HepG2 (cell line): ENCODE measurements around the gene OSGIN1. TPM values are rescaled to one million over a fixed set of nuclear protein-coding genes. Genes with fewer than 3 reads are reported as not detected.

ENCODE experiments used
- ATF7 ChIP-seq, 2 experiments: fragments of 450-650 bp in 1 of 2; sonication (generic) in 1 of 2; formaldehyde crosslinking in 1 of 2; IDR thresholded peaks; 2 replicates each; pipeline versions ENCODE4 v1.4.0 to v1.6.1; 2016 to 2020; ENCODE audit warnings: antibody characterized with exemption in 1 of 2, mild to moderate bottlenecking in 1 of 2, missing genetic modification reagents in 1 of 2
- FOXJ3 ChIP-seq: sonication (generic); formaldehyde crosslinking; IDR thresholded peaks from 2 replicates; pipeline ENCODE4 v1.4.0; 2020; ENCODE audit warnings: missing genetic modification reagents, mild to moderate bottlenecking, borderline replicate concordance
- GABPA ChIP-seq, 2 experiments: IDR thresholded peaks; 2 replicates each; pipeline ENCODE4 v1.6.1; 2011 to 2016; ENCODE audit warnings: low read depth in 2 of 2, low read length in 1 of 2, missing biosample characterization in 1 of 2, missing genetic modification characterization in 1 of 2
- HMG20A ChIP-seq: IDR thresholded peaks from 2 replicates; pipeline ENCODE4 v1.6.1; 2016; ENCODE audit warnings: borderline replicate concordance
- ISL2 ChIP-seq: sonication (generic); formaldehyde crosslinking; IDR thresholded peaks from 2 replicates; pipeline ENCODE4 v1.5.0; 2020; ENCODE audit warnings: missing genetic modification reagents
- PLRG1 ChIP-seq: fragments of 450-650 bp; conservative IDR thresholded peaks from 2 replicates; pipeline ENCODE4 v1.6.1; 2016
- RFX3 ChIP-seq: IDR thresholded peaks from 2 replicates; pipeline ENCODE4 v1.6.1; 2016; ENCODE audit warnings: missing biosample characterization, missing genetic modification reagents
- SALL2 ChIP-seq: sonication (generic); formaldehyde crosslinking; IDR thresholded peaks from 2 replicates; pipeline ENCODE4 v1.8.1; 2023; ENCODE audit warnings: mild to moderate bottlenecking, missing genetic modification reagents, inconsistent platforms
- SOX5 ChIP-seq: IDR thresholded peaks from 2 replicates; pipeline ENCODE4 v1.6.1; 2016; ENCODE audit warnings: borderline replicate concordance
- ZNF121 ChIP-seq: sonication (generic); formaldehyde crosslinking; IDR thresholded peaks from 2 replicates; pipeline ENCODE4 v1.5.0; 2020; ENCODE audit warnings: mild to moderate bottlenecking, missing genetic modification reagents
- ZNF329 ChIP-seq: sonication (generic); formaldehyde crosslinking; IDR thresholded peaks from 2 replicates; pipeline ENCODE4 v1.9.0; 2021; ENCODE audit warnings: low read depth, mild to moderate bottlenecking, missing genetic modification reagents
- ZNF367 ChIP-seq: sonication (generic); formaldehyde crosslinking; IDR thresholded peaks from 2 replicates; pipeline ENCODE4 v1.4.0; 2020; ENCODE audit warnings: missing genetic modification reagents, borderline replicate concordance
- ZNF672 ChIP-seq: sonication (generic); formaldehyde crosslinking; IDR thresholded peaks from 2 replicates; pipeline ENCODE4 v1.8.1; 2022; ENCODE audit warnings: missing genetic modification reagents
- ZNF747 ChIP-seq: sonication (generic); formaldehyde crosslinking; IDR thresholded peaks from 2 replicates; pipeline ENCODE4 v1.8.1; 2023; ENCODE audit warnings: missing genetic modification reagents, mild to moderate bottlenecking, borderline replicate concordance
- ZNF772 ChIP-seq: sonication (generic); formaldehyde crosslinking; IDR thresholded peaks from 2 replicates; pipeline ENCODE4 v1.5.0; 2020; ENCODE audit warnings: mild to moderate bottlenecking, missing genetic modification reagents
- polyA plus RNA-seq, 8 experiments: library from polyadenylated mRNA; depleted of rRNA in 3 of 8; stranded (reverse) in 7 of 8; unstranded in 1 of 8; fragments of >200 nt; fragmentation: Illumina TruSeq in 4 of 8; extraction: Trizol in 4 of 8; gene quantifications; 2 replicates each; pipeline versions ENCODE4 v1.2.1 to v1.2.3, GENCODE V29; 2011 to 2016; ENCODE audit warnings: low read depth in 4 of 8, missing spikeins in 1 of 8, mixed read lengths in 1 of 8; ENCODE audit not compliant: insufficient read depth in 1 of 8
- total RNA-seq, 5 experiments: library from RNA; depleted of rRNA; stranded (reverse); fragments of >200 nt; fragmentation: Illumina TruSeq; extraction: Trizol; gene quantifications; 2 replicates each; pipeline ENCODE4 v1.2.3, GENCODE V29; 2016; ENCODE audit warnings: low read depth in 1 of 5
- TF ChIP-seq, protein P1 (sequence below): sonication (generic); formaldehyde crosslinking; IDR thresholded peaks from 2 replicates; pipeline ENCODE4 v1.9.0; 2022; ENCODE audit warnings: missing genetic modification reagents, mild to moderate bottlenecking, borderline replicate concordance
- TF ChIP-seq, protein P2 (sequence below): sonication (generic); formaldehyde crosslinking; IDR thresholded peaks from 2 replicates; pipeline ENCODE4 v1.4.0; 2020; ENCODE audit warnings: missing genetic modification reagents, borderline replicate concordance
- TF ChIP-seq, protein P3 (sequence below): sonication (generic); formaldehyde crosslinking; IDR thresholded peaks from 2 replicates; pipeline ENCODE4 v1.4.0; 2020; ENCODE audit warnings: missing genetic modification reagents

OSGIN1 gene
- total and polyA plus RNA-seq, 2 of the 13 experiments (the other 11 are each of a cell fraction or from before 2014, with no cell fraction given), result 20.5 to 27.1 TPM

DNA sequence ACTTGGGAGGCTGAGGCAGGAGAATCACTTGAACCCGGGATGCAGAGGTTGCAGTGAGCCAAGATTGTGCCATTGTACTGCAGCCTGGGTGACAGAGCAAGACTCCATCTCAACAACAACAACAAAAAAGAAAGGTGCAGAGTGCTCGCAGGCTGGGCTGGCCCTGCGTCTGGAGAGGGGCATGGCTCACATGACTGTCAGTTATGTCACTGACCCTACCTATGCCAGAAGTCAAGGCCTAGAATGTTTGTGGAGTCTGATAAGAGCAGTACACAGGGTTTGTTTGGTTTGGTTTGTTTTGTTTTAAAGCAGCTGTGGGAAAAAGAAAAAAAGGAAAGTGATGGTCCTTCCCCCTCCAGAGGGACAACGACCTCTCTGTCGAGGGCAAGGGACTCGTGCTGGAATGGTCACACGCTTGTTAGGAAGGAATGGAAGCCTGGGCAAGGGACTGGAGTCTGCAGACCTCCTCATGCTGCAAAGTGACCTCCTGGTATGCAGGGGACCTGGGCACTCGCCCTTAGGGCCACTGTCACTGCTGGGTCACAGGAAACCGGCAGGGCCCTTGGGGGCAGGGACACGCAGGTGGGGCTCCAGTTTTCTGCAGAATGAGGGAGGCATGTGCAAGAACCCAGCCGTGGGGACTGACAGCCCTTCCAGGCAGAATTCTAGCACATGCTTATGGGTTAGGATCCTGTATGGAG lies 10.1 kb upstream of the OSGIN1 start (continued):
- TF ChIP-seq ZNF367 (CRISPR knock-in tag) (no peak), ZNF329 (CRISPR knock-in tag) (peak; percentile 78; the same call in 1 of the 2 replicates), ZNF772 (CRISPR knock-in tag) (peak; percentile 98), FOXJ3 (CRISPR knock-in tag) (peak; percentile 100), ISL2 (peak; percentile 97), ZNF747 (CRISPR knock-in tag) (peak; percentile 92; the same call in 1 of the 2 replicates), HMG20A (CRISPR knock-in tag) (peak; percentile 100), GABPA (IDR thresholded peaks at IDR 0.05; ENCODE audit: low read depth, low read length) (no peak), GABPA (CRISPR knock-in tag; IDR thresholded peaks at IDR 0.05; ENCODE audit: low read depth) (peak; percentile 46; the same call in 1 of the 2 replicates), PLRG1 (no peak), ZNF121 (CRISPR knock-in tag) (peak; percentile 75; the same call in 1 of the 2 replicates), SOX5 (CRISPR knock-in tag) (peak; percentile 99), RFX3 (CRISPR knock-in tag) (peak; percentile 41; the same call in 1 of the 2 replicates), ZNF672 (CRISPR knock-in tag) (peak; percentile 55; the same call in 1 of the 2 replicates), ATF7 (IDR thresholded peaks at IDR 0.05) (peak; percentile 41; the same call in 1 of the 2 replicates), ATF7 (CRISPR knock-in tag; IDR thresholded peaks at IDR 0.05) (peak; percentile 72), SALL2 (CRISPR knock-in tag) (no peak; the same call in 1 of the 2 replicates)
- TF ChIP-seq, protein P1, sequence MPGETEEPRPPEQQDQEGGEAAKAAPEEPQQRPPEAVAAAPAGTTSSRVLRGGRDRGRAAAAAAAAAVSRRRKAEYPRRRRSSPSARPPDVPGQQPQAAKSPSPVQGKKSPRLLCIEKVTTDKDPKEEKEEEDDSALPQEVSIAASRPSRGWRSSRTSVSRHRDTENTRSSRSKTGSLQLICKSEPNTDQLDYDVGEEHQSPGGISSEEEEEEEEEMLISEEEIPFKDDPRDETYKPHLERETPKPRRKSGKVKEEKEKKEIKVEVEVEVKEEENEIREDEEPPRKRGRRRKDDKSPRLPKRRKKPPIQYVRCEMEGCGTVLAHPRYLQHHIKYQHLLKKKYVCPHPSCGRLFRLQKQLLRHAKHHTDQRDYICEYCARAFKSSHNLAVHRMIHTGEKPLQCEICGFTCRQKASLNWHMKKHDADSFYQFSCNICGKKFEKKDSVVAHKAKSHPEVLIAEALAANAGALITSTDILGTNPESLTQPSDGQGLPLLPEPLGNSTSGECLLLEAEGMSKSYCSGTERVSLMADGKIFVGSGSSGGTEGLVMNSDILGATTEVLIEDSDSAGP (CRISPR knock-in tag), result peak; percentile 94
- TF ChIP-seq, protein P2, sequence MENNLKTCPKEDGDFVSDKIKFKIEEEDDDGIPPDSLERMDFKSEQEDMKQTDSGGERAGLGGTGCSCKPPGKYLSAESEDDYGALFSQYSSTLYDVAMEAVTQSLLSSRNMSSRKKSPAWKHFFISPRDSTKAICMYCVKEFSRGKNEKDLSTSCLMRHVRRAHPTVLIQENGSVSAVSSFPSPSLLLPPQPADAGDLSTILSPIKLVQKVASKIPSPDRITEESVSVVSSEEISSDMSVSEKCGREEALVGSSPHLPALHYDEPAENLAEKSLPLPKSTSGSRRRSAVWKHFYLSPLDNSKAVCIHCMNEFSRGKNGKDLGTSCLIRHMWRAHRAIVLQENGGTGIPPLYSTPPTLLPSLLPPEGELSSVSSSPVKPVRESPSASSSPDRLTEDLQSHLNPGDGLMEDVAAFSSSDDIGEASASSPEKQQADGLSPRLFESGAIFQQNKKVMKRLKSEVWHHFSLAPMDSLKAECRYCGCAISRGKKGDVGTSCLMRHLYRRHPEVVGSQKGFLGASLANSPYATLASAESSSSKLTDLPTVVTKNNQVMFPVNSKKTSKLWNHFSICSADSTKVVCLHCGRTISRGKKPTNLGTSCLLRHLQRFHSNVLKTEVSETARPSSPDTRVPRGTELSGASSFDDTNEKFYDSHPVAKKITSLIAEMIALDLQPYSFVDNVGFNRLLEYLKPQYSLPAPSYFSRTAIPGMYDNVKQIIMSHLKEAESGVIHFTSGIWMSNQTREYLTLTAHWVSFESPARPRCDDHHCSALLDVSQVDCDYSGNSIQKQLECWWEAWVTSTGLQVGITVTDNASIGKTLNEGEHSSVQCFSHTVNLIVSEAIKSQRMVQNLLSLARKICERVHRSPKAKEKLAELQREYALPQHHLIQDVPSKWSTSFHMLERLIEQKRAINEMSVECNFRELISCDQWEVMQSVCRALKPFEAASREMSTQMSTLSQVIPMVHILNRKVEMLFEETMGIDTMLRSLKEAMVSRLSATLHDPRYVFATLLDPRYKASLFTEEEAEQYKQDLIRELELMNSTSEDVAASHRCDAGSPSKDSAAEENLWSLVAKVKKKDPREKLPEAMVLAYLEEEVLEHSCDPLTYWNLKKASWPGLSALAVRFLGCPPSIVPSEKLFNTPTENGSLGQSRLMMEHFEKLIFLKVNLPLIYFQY (CRISPR knock-in tag), result peak; percentile 84; the same call in 1 of the 2 replicates
- TF ChIP-seq, protein P3, sequence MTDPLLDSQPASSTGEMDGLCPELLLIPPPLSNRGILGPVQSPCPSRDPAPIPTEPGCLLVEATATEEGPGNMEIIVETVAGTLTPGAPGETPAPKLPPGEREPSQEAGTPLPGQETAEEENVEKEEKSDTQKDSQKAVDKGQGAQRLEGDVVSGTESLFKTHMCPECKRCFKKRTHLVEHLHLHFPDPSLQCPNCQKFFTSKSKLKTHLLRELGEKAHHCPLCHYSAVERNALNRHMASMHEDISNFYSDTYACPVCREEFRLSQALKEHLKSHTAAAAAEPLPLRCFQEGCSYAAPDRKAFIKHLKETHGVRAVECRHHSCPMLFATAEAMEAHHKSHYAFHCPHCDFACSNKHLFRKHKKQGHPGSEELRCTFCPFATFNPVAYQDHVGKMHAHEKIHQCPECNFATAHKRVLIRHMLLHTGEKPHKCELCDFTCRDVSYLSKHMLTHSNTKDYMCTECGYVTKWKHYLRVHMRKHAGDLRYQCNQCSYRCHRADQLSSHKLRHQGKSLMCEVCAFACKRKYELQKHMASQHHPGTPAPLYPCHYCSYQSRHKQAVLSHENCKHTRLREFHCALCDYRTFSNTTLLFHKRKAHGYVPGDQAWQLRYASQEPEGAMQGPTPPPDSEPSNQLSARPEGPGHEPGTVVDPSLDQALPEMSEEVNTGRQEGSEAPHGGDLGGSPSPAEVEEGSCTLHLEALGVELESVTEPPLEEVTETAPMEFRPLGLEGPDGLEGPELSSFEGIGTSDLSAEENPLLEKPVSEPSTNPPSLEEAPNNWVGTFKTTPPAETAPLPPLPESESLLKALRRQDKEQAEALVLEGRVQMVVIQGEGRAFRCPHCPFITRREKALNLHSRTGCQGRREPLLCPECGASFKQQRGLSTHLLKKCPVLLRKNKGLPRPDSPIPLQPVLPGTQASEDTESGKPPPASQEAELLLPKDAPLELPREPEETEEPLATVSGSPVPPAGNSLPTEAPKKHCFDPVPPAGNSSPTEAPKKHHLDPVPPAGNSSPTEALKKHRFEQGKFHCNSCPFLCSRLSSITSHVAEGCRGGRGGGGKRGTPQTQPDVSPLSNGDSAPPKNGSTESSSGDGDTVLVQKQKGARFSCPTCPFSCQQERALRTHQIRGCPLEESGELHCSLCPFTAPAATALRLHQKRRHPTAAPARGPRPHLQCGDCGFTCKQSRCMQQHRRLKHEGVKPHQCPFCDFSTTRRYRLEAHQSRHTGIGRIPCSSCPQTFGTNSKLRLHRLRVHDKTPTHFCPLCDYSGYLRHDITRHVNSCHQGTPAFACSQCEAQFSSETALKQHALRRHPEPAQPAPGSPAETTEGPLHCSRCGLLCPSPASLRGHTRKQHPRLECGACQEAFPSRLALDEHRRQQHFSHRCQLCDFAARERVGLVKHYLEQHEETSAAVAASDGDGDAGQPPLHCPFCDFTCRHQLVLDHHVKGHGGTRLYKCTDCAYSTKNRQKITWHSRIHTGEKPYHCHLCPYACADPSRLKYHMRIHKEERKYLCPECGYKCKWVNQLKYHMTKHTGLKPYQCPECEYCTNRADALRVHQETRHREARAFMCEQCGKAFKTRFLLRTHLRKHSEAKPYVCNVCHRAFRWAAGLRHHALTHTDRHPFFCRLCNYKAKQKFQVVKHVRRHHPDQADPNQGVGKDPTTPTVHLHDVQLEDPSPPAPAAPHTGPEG, result peak; percentile 29; the same call in 1 of the 2 replicates
